DMS114 treated with DMSO at 0.1 percent for 48 hours (cell line): ENCODE results near the gene KLC1.
"Not testable (repeated sequence)": the region's sequence is repeated elsewhere in the genome, so short reads cannot be mapped to it uniquely, and the experiment has no call there.

ENCODE experiments used
- DNase-seq: peaks from one replicate; lab custom pipeline; 2025; ENCODE audit not compliant: unreplicated experiment; lab: John Stamatoyannopoulos, UW

KLC1 gene

GRCh38 chr14:103625356-103626095 lies 3.5 kb upstream of the KLC1 start:
- DNase-seq: no peak

GRCh38 chr14:103626146-103626850 lies 2.7 kb upstream of the KLC1 start:
- DNase-seq: no peak

GRCh38 chr14:103627073-103628025 lies 1.7 kb upstream of the KLC1 start:
- DNase-seq: no peak

- DNase-seq: no peak
Measured at GRCh38 chr14:103628221-103628683, 759 bp upstream of the KLC1 start.

DNA sequence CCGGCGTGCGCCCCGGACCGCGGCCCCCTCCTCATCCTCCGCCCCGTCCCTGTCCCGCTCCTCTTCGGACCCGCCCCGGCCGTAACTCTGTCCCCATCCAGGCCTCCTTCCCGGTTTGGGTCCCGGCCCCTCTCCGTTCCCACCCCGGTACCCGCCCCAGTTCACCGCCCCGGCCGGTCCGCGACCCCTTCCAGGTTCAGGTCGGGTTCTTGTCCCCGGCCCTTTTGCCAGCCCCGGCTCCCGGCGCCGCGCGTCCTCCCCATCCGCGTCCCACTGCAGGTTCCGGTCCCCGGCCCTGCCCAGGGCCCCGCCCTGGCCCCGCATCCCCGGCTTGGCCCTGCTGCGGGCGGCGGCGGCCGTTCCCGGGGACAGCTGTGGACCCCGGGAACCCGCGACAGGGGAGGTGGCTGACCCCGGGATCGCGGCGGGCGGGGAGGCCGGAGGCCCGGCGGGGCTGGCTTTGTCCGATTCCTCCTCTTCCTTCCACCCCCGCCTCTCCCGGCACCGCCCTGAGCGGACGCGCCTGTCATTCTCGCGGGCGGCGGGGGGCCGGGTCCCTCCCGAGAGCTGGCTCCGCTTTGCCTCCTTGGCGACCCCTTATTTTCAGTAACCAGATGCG lies 601 bp downstream of the KLC1 start:
- DNase-seq: no peak

DNA sequence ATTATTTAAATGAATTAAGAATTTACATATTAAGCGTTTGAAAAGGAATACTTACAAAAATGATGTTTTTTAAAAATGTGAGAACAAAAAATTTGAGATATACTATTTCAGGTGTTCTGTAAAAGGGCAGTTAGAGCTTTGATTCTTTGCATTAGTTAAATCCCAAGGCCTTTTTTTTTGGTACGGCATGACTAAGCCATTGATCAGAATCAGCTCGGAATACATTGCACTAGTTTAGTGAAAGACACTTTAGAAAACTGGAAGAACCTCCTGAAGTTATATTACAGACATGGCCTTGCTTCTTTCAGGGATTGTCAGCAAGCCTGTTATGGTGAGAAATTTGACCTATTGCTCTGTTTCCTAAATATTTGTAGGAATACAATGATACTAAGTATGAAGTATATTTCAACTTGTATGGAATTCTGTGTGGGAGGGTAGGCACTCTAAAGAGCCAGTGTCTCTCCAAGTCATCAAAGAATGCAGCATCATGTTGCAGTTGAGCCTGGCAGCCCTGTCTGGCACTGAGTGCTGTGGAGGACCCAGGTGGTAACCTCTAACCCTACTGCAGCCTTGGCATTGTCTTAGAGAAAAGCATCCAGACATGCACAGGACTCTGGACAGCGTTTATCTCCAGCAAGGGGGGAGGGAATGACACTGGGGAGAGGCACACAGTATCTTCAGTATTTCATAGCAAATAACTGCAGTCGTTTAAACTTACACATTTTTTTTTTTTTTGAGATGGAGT lies 1.5 kb downstream of the KLC1 start:
- no peak for DNase-seq

DNA sequence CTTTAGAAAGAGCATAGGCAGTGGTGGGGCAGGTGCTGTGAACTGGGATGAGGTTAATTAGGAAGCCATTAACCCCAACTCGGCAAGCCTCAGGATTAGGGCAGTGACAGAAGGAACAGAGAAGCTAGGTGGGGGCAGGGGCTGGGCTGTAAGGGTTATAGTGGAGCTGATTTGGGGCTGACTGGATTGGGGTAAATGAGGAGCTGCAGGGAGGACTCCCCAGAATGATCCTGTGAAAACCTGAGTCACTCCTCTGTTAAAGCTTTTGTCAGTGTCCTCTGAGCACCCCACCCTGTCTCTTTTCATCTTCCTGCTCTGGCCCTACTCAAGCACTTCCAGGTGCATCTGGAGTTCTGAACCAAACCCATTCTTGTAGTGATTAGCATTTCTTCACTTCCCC lies 4.4 kb downstream of the KLC1 start:
- DNase-seq: no peak

DNA sequence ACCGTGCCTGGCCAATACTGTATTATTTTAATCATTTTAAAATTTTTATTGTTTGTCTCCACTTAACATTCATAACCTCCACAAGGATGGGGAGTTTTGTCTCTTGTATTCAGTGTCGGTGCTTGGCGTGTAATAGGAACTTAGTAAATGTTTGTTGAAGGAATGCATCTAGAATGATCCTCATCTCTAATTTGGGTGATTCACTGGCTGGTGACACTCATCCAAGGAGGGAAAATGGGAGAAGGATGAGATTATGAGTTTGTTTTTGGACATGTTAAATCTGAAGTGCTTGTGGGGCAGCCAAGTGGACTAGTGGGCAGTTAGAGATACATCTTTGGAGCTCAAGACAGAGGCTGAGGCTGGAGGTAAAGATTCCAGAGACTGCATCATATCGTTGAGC lies 5.1 kb downstream of the KLC1 start:
- no peak for DNase-seq

GRCh38 chr14:103638594-103638993 lies 9.6 kb downstream of the KLC1 start:
- no peak for DNase-seq

DNA sequence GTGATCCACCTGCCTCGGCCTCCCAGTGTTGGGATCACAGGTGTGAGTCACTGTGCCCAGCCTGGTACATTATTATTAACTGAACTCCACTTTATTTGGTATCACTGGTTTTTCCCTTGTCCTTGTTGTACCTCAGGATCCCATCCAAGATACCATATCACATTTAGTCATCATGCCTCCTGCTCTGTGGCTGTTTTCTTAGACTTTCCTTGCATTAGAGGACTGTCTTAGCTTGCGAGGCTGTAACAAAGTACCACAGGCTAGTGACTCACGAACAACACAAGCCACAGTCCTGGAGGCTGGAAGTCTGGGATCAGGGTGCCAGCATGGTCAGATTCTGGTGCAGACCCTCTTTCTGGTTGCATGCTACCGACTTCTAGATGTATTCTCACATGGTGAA lies 12.2 kb downstream of the KLC1 start:
- no peak for DNase-seq

GRCh38 chr14:103646189-103646588 lies 17.2 kb downstream of the KLC1 start:
- no peak for DNase-seq

- DNase-seq: no peak
Measured at GRCh38 chr14:103649001-103649400, 20.0 kb downstream of the KLC1 start.

- no peak for DNase-seq
Measured at GRCh38 chr14:103650213-103650612, 21.2 kb downstream of the KLC1 start.

- no peak for DNase-seq
Measured at GRCh38 chr14:103651585-103651984, 22.6 kb downstream of the KLC1 start.

DNA sequence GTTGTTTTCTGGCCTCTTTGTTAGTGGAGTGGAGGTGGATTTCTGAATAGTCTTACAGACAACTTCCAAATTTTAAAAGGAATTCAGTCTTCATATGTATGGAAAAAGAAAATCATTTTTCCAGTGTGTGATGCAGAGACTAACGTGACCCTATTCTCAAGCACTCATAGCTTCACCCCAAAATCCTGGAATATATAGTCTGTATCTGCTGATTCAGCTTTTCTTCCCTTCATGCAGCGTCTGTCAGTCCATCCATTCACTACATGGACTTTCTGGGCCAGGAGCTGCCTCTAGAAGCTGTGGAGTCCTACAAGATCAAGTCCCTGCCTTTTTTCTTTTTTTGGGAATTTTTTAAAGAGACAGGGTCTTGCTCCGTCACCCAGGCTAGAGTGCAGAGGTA lies 23.8 kb downstream of the KLC1 start:
- DNase-seq: no peak

GRCh38 chr14:103653336-103653735 lies 24.3 kb downstream of the KLC1 start:
- not testable (repeated sequence) for DNase-seq

GRCh38 chr14:103653805-103654204 lies 24.8 kb downstream of the KLC1 start:
- no peak for DNase-seq

DNA sequence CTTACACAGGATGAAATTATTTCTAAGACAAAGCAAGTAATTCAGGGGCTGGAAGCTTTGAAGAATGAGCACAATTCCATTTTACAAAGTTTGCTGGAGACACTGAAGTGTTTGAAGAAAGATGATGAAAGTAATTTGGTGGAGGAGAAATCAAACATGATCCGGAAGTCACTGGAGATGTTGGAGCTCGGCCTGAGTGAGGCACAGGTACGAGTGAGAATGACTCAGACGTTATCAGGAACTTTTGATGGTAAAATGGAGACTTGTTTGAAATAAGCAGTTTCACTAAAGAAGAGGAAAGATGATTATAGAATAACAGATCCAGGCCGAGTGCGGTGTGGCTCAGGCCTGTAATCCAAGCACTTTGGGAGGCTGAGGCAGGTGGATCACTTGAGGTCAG lies 25.6 kb downstream of the KLC1 start:
- no peak for DNase-seq

DNA sequence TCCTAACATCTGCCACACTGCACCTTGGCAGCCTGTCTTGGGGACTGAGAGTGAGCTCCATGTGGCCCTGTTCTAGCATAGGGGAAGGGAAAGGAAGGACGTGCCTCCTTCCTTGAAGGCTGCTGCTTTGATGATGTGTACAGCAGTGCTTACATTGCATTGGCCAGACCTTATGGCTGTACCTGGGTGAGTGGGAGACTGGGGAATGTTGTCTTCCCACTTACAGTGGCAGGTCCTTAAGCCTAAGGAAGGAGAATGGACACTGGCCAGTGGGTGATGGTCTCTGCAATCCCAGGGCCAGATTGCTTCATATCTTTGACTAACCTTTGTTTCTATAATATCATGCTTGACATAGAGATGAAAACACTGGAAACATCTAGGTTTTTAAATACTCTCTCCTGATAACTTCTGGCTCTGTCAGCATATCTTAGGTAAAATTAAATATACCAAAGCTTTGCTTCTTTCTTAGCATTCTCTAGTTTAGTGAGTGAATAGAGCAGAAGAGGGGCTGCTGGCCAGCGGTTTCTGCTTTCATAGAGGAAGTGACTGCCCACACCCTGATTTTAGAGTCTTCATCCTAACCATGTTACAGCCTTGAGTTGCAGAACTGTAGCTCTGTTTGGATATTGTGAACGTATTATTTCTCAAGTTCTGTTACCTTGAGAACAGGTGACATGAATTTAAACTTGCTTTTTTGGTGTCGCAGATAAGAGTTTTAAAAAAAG lies 27.2 kb downstream of the KLC1 start:
- DNase-seq: no peak

DNA sequence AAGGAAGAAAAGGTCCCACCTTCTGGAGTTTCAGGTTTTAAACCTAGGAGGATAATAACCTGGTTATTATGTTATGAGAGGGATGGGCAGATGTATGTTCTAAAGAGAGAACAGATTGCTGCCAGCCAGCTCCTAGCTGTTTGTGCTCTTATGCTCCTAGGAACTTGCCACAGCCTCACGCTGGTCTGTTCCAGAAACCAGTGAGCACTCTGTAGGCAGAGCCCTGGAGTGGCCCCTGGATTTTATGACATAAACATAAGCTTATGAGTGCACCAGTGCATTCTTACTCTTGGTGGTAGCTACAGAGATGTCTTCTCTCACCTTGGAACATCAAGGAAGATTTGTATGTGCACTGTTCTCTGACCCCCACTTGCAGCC lies 27.7 kb downstream of the KLC1 start:
- DNase-seq: no peak
